Measurements from ENCODE around the gene VAV3.

GRCh38 chr1:107966550-107966949, 1.6 kb upstream of the VAV3 start:
- TF ChIP-seq GATAD2B (conservative IDR thresholded peaks at IDR 0.05; ENCODE audit: low read depth) (no peak), MYB (IDR thresholded peaks at IDR 0.05; ENCODE audit: borderline replicate concordance, low read depth, low read length) (no peak), JUNB (IDR thresholded peaks at IDR 0.05) (no peak), CTCF (IDR thresholded peaks at IDR 0.05 in 2 of 3, conservative IDR thresholded peaks at IDR 0.05 in 1 of 3; ENCODE audit: control insufficient read depth in 2 of 3, extremely low read depth in 1 of 3, insufficient read depth in 1 of 3, low read depth in 3 of 3, low read length in 3 of 3) (no peak), IRF5 (IDR thresholded peaks at IDR 0.05; ENCODE audit: borderline replicate concordance) (no peak), ASH2L (IDR thresholded peaks at IDR 0.05; ENCODE audit: borderline replicate concordance, low read depth) (no peak), GABPA (IDR thresholded peaks at IDR 0.05; ENCODE audit: low read depth) (no peak)

Data from GM12878 (cell line).